ENCODE results near the gene ITPR1.
A peak's percentile ranks its signal among the peaks of the same experiment; 100 is the strongest.

ITPR1 gene

GRCh38 chr3:4855676-4856075 lies 362.5 kb downstream of the ITPR1 start:
- DNase-seq (ENCODE audit: low read depth): no peak

- DNase-seq (ENCODE audit: low read depth): no peak
Measured at GRCh38 chr3:4856136-4856535, 363.0 kb downstream of the ITPR1 start.

GRCh38 chr3:4856564-4856963 lies 363.4 kb downstream of the ITPR1 start:
- no peak for DNase-seq (ENCODE audit: low read depth)

DNA sequence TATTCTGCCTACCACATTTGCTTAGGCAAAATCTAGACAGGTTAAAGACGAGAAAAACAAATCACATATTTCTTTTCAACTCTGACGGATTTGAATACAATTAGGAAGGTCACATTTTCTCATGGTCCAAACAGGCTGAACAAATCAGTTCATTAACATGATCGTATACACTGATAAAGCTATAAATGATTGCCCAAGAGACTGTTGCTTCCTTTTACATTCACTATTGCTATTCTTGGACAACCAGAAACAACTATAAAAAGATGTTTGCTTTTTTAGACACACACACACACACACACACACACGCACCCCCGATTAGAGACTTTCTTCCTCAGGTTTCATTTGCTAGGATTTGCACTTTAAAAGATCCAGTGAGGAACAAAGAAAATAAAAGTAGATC lies 363.8 kb downstream of the ITPR1 start:
- no peak for DNase-seq (ENCODE audit: low read depth)

GRCh38 chr3:4859788-4860187 lies 366.6 kb downstream of the ITPR1 start:
- no peak for DNase-seq (ENCODE audit: low read depth)

DNA sequence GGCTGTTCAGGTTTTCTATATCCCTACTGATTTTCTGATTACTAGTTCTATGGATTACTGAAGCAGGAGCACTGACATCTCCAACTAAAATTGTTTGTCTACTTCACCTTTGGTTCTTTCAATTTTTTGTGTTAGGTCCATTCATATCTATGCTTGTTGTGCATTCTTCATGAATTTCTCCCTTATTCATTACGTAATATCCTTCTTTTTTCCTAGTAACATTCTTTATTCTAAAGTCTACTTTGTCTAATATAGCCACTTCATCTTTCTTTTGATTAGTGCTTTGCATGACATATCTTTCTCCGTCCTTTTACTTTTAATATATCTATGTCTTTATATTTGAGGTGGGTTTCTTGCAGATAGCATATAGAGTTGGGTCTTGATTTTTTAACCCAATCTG lies 369.8 kb downstream of the ITPR1 start:
- no peak for DNase-seq (ENCODE audit: low read depth)

DNA sequence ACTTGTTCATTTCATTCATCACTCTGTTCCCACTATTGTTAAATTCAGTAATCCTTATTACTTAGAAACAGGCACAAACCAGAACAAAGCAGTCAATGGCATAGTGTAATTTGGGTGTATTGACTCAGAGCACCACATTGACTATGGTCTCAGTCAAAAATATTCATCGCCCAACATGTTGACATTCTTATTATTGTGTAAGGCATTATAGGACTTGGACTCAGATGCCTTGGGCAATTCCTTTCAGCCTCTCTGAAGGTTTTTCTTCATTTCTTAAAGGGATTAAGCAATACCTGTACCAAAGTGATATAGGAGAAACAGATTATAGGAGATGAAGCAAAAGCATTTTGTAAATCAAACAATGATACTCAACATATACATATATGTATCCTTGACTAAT lies 371.4 kb downstream of the ITPR1 start:
- DNase-seq (ENCODE audit: low read depth): no peak

- no peak for DNase-seq (ENCODE audit: low read depth)
Measured at GRCh38 chr3:4865714-4866113, 372.6 kb downstream of the ITPR1 start.

- DNase-seq (ENCODE audit: low read depth): peak; percentile 20
Measured at GRCh38 chr3:4866866-4867265, 373.7 kb downstream of the ITPR1 start.

DNA sequence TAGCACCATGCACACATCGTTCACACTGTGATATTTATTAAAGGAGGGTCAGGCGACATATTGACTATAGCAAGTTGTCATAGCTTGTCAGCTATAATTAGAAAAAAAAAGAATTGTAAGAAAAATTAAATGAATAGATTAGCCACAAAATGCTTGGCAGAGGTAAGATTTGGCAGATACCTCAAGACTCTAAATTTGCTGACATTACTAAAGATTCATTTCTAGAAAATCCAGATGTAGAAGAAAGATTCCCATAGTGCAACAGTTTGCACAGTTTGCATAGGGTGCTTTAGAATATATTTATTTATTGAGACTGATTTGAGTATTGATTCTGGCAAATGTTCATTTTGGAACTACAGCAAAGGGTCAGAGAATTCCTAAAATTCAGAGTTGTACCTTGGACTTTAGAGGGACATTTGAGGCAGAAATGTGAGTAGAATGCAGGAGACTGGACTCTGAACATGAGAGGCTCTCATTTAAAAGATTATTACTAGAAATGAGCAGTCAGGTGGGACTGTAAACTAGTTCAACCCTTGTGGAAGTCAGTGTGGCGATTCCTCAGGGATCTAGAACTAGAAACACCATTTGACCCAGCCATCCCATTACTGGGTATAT lies 384.1 kb downstream of the ITPR1 start:
- no peak for DNase-seq (ENCODE audit: low read depth)

DNA sequence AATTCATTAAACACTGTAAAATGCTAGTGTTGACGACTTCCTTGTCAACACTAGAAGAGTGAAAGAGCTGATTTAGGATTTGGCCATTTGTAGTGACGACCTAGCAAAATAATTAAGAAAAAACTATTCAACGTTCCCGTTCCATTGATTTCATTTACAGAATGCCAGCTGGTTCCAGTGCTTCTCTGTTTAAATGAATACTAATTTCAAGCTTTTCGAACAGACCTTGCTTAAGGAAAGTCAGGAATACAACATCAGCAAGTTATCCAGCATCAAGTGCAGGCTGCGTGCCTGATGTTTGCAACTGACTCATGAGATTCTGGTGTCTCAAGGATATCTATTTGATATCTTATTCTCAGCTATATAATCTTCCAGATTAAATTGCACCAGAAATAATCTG lies 387.7 kb downstream of the ITPR1 start:
- DNase-seq (ENCODE audit: low read depth): no peak

DNA sequence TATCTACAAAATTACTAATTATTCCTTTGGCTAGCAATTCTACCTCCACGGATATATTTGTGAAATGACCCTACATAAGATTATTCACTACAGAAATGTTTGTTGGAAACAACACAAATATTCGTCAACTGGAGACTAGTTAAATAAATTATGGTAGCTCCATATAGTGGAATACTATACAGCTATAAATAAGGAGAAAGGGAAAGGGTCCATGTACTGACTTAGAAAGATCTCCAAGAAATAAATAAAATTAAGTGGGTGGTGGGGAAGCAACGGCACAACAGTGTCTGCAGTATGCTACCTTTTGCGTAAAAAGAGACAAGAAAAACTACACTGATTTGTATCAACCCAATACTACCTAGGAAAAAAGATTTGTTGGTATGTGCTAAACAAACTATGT lies 389.4 kb downstream of the ITPR1 start:
- no peak for DNase-seq (ENCODE audit: low read depth)

GRCh38 chr3:4883011-4883410 lies 389.9 kb downstream of the ITPR1 start:
- no peak for DNase-seq (ENCODE audit: low read depth)

- DNase-seq (ENCODE audit: low read depth): no peak
Measured at GRCh38 chr3:4884888-4885287, 391.7 kb downstream of the ITPR1 start.

DNA sequence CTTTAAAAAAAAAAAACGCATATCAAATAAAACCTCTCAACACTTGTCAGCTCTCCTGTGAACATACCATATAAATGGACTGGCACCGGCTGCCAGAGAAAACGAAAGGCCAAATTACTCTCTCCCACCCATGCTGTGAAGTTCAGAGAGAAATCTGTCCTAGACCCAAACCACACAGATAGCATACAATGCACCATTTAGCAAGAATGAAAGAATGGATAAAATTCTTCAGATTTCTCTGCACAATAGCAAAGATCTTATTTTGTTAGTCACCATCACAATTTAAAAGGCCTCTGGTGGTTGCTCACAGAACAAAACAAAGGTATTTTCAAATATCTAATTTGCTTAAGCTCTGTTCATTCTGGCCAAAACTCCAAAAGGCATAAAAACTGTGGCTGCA lies 392.2 kb downstream of the ITPR1 start:
- DNase-seq (ENCODE audit: low read depth): peak; percentile 65

GRCh38 chr3:4886448-4886847 lies 393.3 kb downstream of the ITPR1 start:
- no peak for DNase-seq (ENCODE audit: low read depth)

- DNase-seq (ENCODE audit: low read depth): no peak
Measured at GRCh38 chr3:4887177-4887576, 394.0 kb downstream of the ITPR1 start.

DNA sequence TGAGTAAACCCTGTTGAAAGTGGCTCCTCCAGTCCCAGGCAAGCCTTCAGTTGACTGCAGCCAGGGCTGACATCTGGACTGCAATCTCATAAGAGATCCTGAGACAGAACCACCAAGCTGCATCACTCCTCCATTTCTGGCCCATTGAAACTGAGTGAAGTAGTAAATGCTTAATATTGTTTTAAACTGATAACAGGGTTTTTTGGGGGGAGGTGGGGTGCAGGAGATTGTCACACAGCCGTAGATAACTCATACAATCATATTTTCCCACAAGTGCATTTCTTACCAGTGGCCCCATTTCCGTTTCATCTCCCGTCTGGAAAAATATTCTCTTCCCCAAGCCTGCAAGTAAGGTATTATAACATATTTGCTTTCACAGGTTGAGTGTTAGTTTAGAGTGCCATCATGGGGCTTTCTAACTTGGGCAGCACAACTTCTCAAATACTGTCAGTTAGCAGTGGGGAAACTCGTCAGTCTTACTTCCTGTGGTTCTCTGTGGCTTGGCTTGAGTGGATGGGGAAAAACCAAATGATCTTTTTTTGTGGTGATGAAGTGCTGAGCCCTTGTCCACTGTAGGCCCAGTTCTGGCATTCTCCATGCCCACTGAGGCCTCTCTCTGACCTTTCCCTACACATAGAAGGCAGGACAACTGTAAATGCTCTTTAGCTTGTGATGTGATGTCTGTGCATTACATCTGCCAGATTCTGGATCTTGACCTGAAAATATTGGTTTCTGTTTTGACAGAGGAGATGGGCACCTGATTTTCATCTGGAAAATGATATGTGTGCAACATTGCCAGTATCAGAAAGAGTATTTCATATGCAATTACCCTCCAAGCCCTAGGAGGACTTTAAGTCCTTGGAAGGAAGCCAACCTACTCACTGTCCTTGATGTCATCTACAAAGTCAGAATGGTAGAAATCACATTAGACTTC lies 396.0 kb downstream of the ITPR1 start:
- peak; percentile 32 for DNase-seq (ENCODE audit: low read depth)

GRCh38 chr3:4889896-4890295 lies 396.7 kb downstream of the ITPR1 start:
- peak; percentile 43 for DNase-seq (ENCODE audit: low read depth)

DNA sequence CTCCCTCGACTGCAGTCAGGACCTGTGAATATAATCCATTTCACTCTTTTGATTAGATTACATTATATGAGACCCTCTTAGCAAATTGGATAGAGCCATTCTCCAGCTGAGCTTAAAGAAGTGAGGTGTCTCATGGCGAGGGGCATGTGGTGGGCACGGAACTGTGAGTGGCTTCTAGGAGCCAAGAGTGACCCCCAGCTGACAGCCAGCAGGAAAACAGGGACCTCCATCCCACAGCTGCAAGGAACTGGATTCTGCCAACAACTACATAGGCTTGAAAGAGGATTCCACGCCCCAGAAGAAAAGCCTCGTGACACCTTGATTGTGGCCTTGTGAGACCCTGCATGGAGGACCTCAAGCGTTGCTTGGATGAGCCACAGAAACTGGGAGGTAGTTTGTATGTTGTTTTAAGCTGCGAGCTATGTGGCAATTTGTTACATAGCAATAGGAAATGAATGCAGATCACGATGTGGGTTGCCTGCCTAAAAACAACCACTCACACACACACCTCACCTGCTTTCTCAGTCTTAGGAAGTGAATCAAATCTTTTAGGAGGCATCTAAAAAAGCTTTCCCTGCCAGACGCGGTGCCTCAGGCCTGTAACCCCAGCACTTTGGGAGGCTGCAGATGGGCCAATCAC lies 401.9 kb downstream of the ITPR1 start:
- peak; percentile 44 for DNase-seq (ENCODE audit: low read depth)

GRCh38 chr3:4895838-4896237 lies 402.7 kb downstream of the ITPR1 start:
- peak; percentile 67 for DNase-seq (ENCODE audit: low read depth)
